ENCODE data around the gene LYSMD4.

LYSMD4 gene

DNA sequence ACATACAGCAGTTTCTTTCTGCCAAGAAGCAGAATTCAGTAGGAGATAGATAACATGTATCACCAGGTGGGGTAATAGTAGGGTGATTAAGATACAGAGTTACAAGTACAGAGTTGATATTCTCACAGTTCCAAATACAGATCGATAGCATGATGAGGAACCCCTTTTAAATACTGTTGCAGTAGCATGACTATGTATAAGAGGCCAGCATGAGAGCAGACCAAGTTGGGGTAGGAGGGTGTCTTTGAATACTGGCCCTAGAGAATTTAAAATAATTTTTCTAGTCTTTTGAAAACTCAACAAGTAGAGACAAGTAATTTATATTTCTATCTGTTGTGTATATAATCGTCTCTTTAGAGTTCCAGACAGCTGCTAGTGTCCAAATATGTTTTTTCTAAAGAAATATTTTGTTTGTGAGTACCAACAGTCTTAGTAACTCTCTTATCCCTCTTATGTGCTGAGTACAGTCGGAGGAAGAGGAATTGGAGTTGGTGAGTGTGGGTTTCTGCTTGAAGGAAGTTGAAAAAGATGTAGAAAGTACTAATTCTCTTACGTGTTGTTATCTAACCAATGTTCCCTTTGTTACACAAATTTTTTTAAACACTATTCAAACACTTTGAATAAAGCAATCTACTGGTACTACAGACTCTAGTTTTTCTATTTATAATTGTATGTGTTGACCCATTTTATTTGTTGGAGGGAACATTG is 30.2 kb downstream of the LYSMD4 start:
- TF ChIP-seq CTCF (IDR thresholded peaks at IDR 0.05; ENCODE audit: borderline replicate concordance, control extremely low read depth, extremely low read depth, insufficient read depth, missing control alignments): no peak
- no peak for DNase-seq (ENCODE audit: low spot score)
- in situ Hi-C loops (cut with MboI; ENCODE audit: low sequenced_read_pairs, unreplicated experiment): loop anchor here (10.0 kb wide), 1 partner anchor 418 kb away; no protein-coding TSS in a partner anchor

DNA sequence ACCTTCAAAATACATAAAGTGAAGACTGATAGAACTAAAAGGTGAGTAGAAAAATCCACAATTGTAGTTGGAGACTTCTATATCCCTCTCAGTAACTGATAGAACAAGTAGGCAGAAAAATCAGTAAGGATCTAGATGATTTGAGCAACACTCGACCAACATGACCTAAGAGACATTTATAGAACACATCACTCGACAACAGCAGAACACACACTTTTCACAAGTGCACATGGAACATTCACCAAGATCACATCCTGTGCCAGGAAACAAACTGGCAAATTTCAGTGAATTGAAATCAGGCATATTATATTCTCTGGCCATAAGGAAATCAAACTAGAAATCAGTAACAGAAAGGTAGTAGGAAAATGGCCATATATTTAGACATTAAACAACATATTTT is 37.1 kb downstream of the LYSMD4 start:
- no peak for DNase-seq (ENCODE audit: low spot score)
- in situ Hi-C loops (cut with MboI; ENCODE audit: low sequenced_read_pairs, unreplicated experiment): no loop called here
- no peak for TF ChIP-seq CTCF (IDR thresholded peaks at IDR 0.05; ENCODE audit: borderline replicate concordance, control extremely low read depth, extremely low read depth, insufficient read depth, missing control alignments)

- TF ChIP-seq CTCF (IDR thresholded peaks at IDR 0.05; ENCODE audit: borderline replicate concordance, control extremely low read depth, extremely low read depth, insufficient read depth, missing control alignments): no peak
- in situ Hi-C loops (cut with MboI; ENCODE audit: low sequenced_read_pairs, unreplicated experiment): no loop called here
- no peak for DNase-seq (ENCODE audit: low spot score)
Measured at GRCh38 chr15:99692825-99693224, 40.4 kb downstream of the LYSMD4 start.

- in situ Hi-C loops (cut with MboI; ENCODE audit: low sequenced_read_pairs, unreplicated experiment): no loop called here
- DNase-seq (ENCODE audit: low spot score): no peak
- TF ChIP-seq CTCF (IDR thresholded peaks at IDR 0.05; ENCODE audit: borderline replicate concordance, control extremely low read depth, extremely low read depth, insufficient read depth, missing control alignments): no peak
Measured at GRCh38 chr15:99686290-99686689, 46.9 kb downstream of the LYSMD4 start.

GRCh38 chr15:99683000-99683670 is 50.1 kb downstream of the LYSMD4 start:
- in situ Hi-C loops (cut with MboI; ENCODE audit: low sequenced_read_pairs, unreplicated experiment): no loop called here

DNA sequence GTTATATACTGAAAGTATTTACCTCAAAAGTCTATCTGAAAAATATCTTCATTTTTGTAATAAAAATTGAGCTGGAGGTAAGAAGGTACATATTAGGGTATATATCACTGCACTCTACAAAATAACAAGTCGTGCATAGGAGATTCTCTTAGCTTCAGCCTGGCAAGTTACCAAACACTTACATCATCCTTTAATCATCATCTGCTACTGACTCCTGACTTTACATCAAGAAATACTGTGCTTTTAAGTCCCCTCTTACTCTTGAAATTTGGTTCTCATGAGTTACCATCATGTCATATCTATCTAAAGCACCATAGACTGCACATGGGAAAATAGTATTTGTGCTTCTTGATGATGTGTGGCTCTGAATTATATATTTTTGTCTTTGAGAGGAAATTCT is 50.8 kb downstream of the LYSMD4 start:
- no peak for TF ChIP-seq CTCF (IDR thresholded peaks at IDR 0.05; ENCODE audit: borderline replicate concordance, control extremely low read depth, extremely low read depth, insufficient read depth, missing control alignments)
- no peak for DNase-seq (ENCODE audit: low spot score)

More at GRCh38 chr15:99683000-99683670, 50.1 kb downstream of the LYSMD4 start:
- DNase-seq (ENCODE audit: low spot score): no peak
- TF ChIP-seq CTCF (IDR thresholded peaks at IDR 0.05; ENCODE audit: borderline replicate concordance, control extremely low read depth, extremely low read depth, insufficient read depth, missing control alignments): no peak

More for the DNA sequence above, 50.8 kb downstream of the LYSMD4 start:
- in situ Hi-C loops (cut with MboI; ENCODE audit: low sequenced_read_pairs, unreplicated experiment): no loop called here
